Ecto neural progenitor cell (in vitro differentiated cells): ENCODE measurements around the gene GALP.
"Not testable (repeated sequence)": the region's sequence is repeated elsewhere in the genome, so short reads cannot be mapped to it uniquely, and the experiment has no call there.

ENCODE experiments used
- DNase-seq: peaks from one replicate; pipeline ENCODE4 v3.0.0-alpha.2; 2018; ENCODE audit warnings: low spot score

Gene GALP

GRCh38 chr19:56148096-56148495 lies 27.7 kb upstream of the GALP start:
- DNase-seq, result no peak

GRCh38 chr19:56148955-56149655 lies 26.7 kb upstream of the GALP start:
- DNase-seq, result not testable (repeated sequence)

GRCh38 chr19:56149656-56150038 lies 26.2 kb upstream of the GALP start:
- DNase-seq, result no peak

- no peak for DNase-seq
Measured at GRCh38 chr19:56150358-56150757, 25.4 kb upstream of the GALP start.

- no peak for DNase-seq
Measured at GRCh38 chr19:56152644-56153043, 23.2 kb upstream of the GALP start.

GRCh38 chr19:56153507-56153906 lies 22.3 kb upstream of the GALP start:
- peak; percentile 70 for DNase-seq

GRCh38 chr19:56155124-56155687 lies 20.6 kb upstream of the GALP start:
- peak; percentile 72 for DNase-seq

- DNase-seq, result no peak
Measured at GRCh38 chr19:56156768-56157167, 19.0 kb upstream of the GALP start.

- DNase-seq, result no peak
Measured at GRCh38 chr19:56158170-56158757, 17.5 kb upstream of the GALP start.

- DNase-seq, result no peak
Measured at GRCh38 chr19:56159009-56159559, 16.7 kb upstream of the GALP start.

GRCh38 chr19:56159622-56160271 lies 16.1 kb upstream of the GALP start:
- no peak for DNase-seq

GRCh38 chr19:56161534-56161933 lies 14.3 kb upstream of the GALP start:
- DNase-seq, result no peak

- no peak for DNase-seq
Measured at GRCh38 chr19:56162258-56162657, 13.6 kb upstream of the GALP start.

- DNase-seq, result no peak
Measured at GRCh38 chr19:56163097-56163496, 12.7 kb upstream of the GALP start.

GRCh38 chr19:56167064-56167578 lies 8.7 kb upstream of the GALP start:
- no peak for DNase-seq

GRCh38 chr19:56170261-56170660 lies 5.5 kb upstream of the GALP start:
- DNase-seq, result no peak

GRCh38 chr19:56174086-56174485 lies 1.7 kb upstream of the GALP start:
- DNase-seq, result no peak

GRCh38 chr19:56174550-56174949 lies 1.3 kb upstream of the GALP start:
- no peak for DNase-seq

GRCh38 chr19:56176310-56176709 lies 502 bp downstream of the GALP start:
- DNase-seq, result not testable (repeated sequence)

- DNase-seq, result no peak
Measured at GRCh38 chr19:56176881-56177280, 1.1 kb downstream of the GALP start.

- no peak for DNase-seq
Measured at GRCh38 chr19:56177564-56178243, 1.9 kb downstream of the GALP start.

- no peak for DNase-seq
Measured at GRCh38 chr19:56189785-56190184, 14.0 kb downstream of the GALP start.
